Measurements from ENCODE around the gene TMEM164.

The TMEM164 gene

GRCh38 chrX:110194977-110195376, 192.1 kb downstream of the TMEM164 start:
- no peak for DNase-seq

DNA sequence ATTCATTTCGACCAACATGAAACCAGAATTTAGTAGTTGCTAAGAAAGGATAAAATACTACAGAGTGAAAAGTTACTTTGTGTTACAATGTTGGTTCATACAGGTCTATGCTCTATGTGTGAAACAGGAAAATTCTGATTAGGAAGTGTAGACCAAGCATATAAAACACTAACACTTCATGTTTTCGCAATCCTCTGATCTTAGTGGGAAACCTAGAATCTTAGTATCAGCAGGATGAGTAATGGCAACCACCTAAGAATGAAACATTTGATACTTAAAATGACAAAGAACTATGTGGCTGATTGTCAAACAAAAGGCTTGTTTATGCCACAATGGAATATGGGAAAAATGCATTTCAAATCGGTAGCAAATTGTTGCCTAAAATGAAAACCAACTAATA, 198.9 kb downstream of the TMEM164 start:
- no peak for DNase-seq

- no peak for DNase-seq
Measured at GRCh38 chrX:110204986-110205385, 202.1 kb downstream of the TMEM164 start.

- no peak for DNase-seq
Measured at GRCh38 chrX:110208092-110208491, 205.2 kb downstream of the TMEM164 start.

DNA sequence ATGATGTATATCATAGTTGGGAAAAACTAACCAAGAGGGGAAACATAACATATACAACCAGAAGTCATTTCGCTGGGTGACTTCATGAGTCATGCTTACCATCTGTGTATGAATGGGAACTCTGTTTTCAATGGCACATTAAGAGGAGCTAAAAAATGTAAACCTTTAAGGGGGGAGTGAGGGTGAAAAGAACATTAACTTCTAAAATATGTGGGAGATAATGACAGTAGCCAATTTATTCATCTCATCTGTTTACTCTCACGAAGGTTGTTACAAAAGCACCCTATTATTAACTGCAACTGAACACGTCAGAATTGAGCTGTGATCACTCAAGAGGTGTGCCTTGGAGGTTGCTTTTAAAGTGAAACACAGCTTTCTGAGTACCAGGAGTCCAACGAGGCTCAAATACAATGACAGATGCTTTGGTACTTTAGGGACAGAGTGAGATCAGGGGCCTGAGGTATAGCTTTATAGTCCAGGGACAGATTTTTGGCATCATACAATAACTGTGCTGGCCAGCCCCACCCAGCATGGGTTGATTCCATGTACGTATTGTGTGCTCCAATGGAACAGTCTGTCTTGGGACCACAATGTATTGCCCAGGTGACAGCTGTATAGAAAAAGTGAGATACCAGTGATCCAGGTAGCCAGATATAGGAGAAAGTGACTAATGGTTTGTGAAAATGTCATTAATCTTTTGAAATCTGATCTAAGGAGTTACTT, 207.7 kb downstream of the TMEM164 start:
- DNase-seq: peak in 1 of 58 donors; percentile 1

- DNase-seq: no peak
Measured at GRCh38 chrX:110211340-110211739, 208.4 kb downstream of the TMEM164 start.

- DNase-seq: no peak
Measured at GRCh38 chrX:110212299-110212698, 209.4 kb downstream of the TMEM164 start.

GRCh38 chrX:110213183-110213582, 210.3 kb downstream of the TMEM164 start:
- DNase-seq: no peak

- DNase-seq: no peak
Measured at GRCh38 chrX:110214684-110215083, 211.8 kb downstream of the TMEM164 start.

- no peak for DNase-seq
Measured at GRCh38 chrX:110215411-110215810, 212.5 kb downstream of the TMEM164 start.

- DNase-seq: no peak
Measured at GRCh38 chrX:110216027-110216426, 213.1 kb downstream of the TMEM164 start.

- DNase-seq: no peak
Measured at GRCh38 chrX:110218591-110218990, 215.7 kb downstream of the TMEM164 start.

DNA sequence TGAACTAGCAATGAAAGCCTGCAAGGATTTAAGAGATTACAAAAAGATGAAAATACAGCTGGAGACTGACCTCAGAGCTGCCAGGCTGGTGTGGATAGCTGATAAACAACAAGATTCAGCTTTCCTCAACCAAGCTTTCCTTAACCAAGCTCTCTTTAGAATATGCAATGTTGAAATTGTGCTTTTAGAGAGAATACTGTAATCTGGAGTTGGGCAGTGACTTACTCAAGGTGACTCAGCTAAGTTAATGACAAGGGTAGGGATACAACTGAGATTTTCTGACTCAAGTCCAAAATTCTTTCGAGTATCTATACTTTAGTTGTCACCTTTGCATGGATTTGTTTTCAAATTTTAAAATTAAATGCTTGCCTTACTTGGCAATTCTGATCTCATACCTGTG, 217.0 kb downstream of the TMEM164 start:
- no peak for DNase-seq

GRCh38 chrX:110222497-110223257, 219.8 kb downstream of the TMEM164 start:
- DNase-seq: no peak

DNA sequence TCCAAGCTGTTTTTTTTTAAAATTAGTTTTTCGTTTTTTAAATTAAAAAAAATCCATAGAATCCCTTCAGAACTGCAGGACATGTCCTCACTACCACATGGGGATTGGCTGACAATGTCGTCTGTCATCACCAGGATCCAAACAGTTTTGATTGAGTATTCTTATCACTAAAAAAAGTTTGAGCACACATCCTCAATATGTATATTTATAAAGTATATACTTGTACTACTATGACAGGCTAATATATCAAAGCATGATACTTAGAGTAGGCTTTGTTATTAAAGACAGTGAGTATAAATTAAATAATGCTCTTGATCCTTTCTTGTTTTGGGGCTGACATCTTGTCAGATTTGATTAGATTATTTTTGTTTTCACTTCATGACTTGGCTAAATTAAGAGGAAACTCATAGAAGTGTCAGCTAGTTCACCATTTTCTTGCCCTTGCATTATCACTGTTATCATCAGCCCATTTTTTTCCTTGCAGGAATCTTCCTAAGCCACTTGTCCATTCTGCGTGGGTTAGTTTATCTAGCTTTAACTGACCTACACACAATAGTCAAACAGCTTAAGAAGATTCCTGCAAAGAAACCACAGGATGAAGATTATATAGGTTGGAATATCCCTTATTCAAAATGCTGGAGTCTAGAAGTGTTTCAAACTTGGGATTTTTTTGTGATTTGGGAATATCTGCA, 222.2 kb downstream of the TMEM164 start:
- no peak for DNase-seq

- no peak for DNase-seq
Measured at GRCh38 chrX:110226931-110227330, 224.0 kb downstream of the TMEM164 start.

Measured in anterior cingulate cortex (tissue), 58 donors.